H1 (cell line): Measurements from ENCODE around the gene ITPR1. TPM values are rescaled to one million over a fixed set of nuclear protein-coding genes. Genes with fewer than 3 reads are reported as not detected.

Source experiments
- RBBP5 ChIP-seq: IDR thresholded peaks from 2 replicates; pipeline ENCODE4 v1.7.1; 2012; ENCODE audit warnings: low read depth, mild to moderate bottlenecking, inconsistent platforms, low read length, moderate library complexity, borderline replicate concordance
- polyA plus RNA-seq, 7 experiments: library from polyadenylated mRNA; depleted of rRNA in 3 of 7; stranded (reverse) in 5 of 7; unstranded in 2 of 7; fragments of >200 nt in 5 of 7; fragments of 200-250 nt in 2 of 7; gene quantifications; 1 replicate in 5 of 7; 2 replicates in 1 of 7; 4 replicates in 1 of 7; pipeline versions ENCODE4 v1.2.1 to v1.2.3, GENCODE V29; 2011 to 2013; ENCODE audit warnings: missing spikeins in 2 of 7, mixed read lengths in 2 of 7
- total RNA-seq: library from RNA; stranded (reverse); fragmentation: NEBNext Ultra II Directional; extraction: Animal tissue kit (Norgen Biotek cat#: 25700); gene quantifications from 2 replicates; pipeline ENCODE4 v1.2.1, GENCODE V29; 2021

ITPR1 gene
- total and polyA plus RNA-seq, 2 of the 8 experiments (the other 6 are each of a cell fraction or from before 2014, with no cell fraction given) = 2.5 to 16.3 TPM

- no peak for TF ChIP-seq RBBP5
Measured at GRCh38 chr3:4839278-4839677, 346.1 kb downstream of the ITPR1 start (continued).
